Fibroblast of mammary gland (primary cell): ENCODE results near the gene ITPR3.

Experiments
- DNase-seq: peaks from one replicate; pipeline ENCODE4 v3.0.0-alpha.2; 2010; ENCODE audit warnings: low read depth
- H3K4me3 ChIP-seq: 2 replicates; pipeline ENCODE4 v1.5.1; 2011; ENCODE audit warnings: low read depth, mild to moderate bottlenecking, low read length, moderate library complexity; ENCODE audit not compliant: control insufficient read depth
- TF ChIP-seq, protein P1 (sequence below): conservative IDR thresholded peaks from 2 replicates; pipeline ENCODE4 v1.5.1; 2011; ENCODE audit warnings: low read depth, low read length, inconsistent platforms; ENCODE audit not compliant: control insufficient read depth, insufficient read depth

The ITPR3 gene

GRCh38 chr6:33585403-33586107 is 35.6 kb upstream of the ITPR3 start:
- peak; percentile 79 for DNase-seq
- H3K4me3 ChIP-seq, result no peak overlapping the region
- TF ChIP-seq, protein P1, sequence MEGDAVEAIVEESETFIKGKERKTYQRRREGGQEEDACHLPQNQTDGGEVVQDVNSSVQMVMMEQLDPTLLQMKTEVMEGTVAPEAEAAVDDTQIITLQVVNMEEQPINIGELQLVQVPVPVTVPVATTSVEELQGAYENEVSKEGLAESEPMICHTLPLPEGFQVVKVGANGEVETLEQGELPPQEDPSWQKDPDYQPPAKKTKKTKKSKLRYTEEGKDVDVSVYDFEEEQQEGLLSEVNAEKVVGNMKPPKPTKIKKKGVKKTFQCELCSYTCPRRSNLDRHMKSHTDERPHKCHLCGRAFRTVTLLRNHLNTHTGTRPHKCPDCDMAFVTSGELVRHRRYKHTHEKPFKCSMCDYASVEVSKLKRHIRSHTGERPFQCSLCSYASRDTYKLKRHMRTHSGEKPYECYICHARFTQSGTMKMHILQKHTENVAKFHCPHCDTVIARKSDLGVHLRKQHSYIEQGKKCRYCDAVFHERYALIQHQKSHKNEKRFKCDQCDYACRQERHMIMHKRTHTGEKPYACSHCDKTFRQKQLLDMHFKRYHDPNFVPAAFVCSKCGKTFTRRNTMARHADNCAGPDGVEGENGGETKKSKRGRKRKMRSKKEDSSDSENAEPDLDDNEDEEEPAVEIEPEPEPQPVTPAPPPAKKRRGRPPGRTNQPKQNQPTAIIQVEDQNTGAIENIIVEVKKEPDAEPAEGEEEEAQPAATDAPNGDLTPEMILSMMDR, result peak; percentile 93

GRCh38 chr6:33586108-33586640 is 34.9 kb upstream of the ITPR3 start:
- H3K4me3 ChIP-seq, result no peak overlapping the region
- TF ChIP-seq, protein P1, result no peak
- no peak for DNase-seq

DNA sequence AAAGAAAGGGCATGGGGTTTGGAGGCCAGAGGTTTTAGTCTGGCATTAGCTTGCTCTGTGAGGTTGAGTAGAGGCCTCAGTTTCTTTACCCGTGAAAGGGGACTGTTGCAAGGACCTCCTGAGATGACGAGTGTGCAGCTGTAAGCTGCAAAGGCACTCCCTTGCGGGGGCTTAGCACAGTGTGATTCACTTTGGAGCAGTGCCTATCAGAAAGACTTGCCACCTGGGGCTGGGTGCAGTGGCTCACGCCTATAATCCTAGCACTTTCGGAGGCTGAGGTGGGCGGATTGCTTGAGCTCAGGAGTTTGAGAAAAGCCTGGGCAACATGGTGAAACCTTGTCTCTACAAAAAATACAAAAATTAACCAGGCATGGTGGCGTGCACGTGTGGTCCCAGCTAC is 33.6 kb upstream of the ITPR3 start:
- DNase-seq, result no peak
- no peak overlapping the region for H3K4me3 ChIP-seq
- TF ChIP-seq, protein P1, result no peak

GRCh38 chr6:33588894-33589293 is 32.2 kb upstream of the ITPR3 start:
- no peak overlapping the region for H3K4me3 ChIP-seq
- TF ChIP-seq, protein P1, result no peak
- no peak for DNase-seq

GRCh38 chr6:33589392-33589730 is 31.8 kb upstream of the ITPR3 start:
- TF ChIP-seq, protein P1, result no peak
- DNase-seq, result no peak
- H3K4me3 ChIP-seq, result no peak overlapping the region

- peak; percentile 97 for DNase-seq
- no peak overlapping the region for H3K4me3 ChIP-seq
- TF ChIP-seq, protein P1, result peak; percentile 97
These were observed 31.2 kb upstream of the ITPR3 start for GRCh38 chr6:33589731-33590530.
